DMS114 treated with DMSO at 0.1 percent for 48 hours (cell line): Measurements from ENCODE around the gene ZNF516.

ENCODE experiments used
- DNase-seq: peaks from one replicate; lab custom pipeline; 2025; ENCODE audit not compliant: unreplicated experiment; lab: John Stamatoyannopoulos, UW

The ZNF516 gene

DNA sequence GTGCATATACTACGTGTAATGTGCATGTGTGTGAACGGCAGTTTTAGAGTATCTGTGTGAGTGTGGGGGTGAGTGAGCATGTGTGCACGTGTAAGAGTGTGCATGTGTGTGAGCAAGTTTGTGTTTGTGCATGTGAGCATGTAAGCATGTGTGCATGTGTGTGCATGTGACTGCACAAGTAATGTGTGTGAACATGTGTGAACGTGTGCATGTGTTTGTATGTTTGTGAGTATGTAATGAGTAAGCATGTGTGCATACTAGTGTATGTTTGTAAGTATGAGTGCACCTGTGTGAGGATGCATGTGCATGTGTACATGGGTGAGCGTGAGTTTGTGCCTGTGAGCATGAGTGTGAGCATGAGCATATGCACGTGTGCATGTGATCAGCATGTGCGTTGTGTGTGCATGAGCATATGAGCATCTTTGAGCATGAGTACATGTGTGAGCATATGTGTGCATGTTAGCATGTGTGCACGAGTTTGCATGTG lies 90.7 kb downstream of the ZNF516 start:
- no peak for DNase-seq

DNA sequence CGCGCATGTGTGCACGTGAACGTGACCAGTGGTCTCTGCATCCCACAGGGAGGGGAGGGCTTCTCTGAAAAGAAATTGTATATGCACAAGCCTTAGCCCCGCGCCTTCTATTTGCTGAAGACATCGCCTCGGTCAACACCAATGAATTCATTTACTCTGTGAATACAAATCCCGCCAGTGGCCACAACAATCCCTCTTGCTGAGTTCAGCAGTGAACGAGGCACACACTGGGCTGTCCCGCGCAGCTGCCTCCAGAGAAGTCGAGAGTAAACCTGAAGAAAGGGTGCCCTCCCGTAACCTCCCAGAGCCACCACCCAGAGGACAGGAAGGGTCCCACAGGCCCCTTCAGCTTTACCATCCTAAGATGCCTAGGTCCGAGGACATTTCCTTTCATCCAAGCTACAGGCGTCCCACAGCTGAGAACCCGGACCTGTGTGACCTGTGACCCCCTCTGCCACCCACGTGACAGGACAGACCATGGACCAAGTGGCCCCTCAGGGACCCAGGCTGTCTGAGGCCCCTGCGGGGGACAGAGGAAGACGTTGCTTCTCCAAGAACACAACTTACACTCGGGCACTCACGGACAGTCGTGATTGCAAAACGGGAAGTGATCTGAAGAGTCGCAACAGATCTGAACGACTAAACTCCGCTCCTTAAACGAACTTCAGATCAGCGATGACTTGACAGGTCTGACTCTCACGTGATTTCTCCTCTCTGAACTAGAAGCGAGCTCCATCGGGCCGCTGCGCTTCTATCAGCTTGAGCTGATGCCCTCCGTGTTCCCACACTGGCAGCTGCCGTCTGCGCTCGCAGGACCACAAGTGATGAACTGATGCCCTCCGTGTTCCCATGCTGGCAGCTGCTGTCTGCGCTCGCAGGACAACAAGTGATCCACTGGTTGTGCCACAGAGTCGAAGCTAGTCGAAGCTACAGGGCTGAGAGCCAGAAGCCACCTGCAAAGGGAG lies 92.7 kb downstream of the ZNF516 start:
- DNase-seq, result no peak

- DNase-seq, result no peak
Observed at GRCh38 chr18:76401498-76401897, 93.5 kb downstream of the ZNF516 start.

DNA sequence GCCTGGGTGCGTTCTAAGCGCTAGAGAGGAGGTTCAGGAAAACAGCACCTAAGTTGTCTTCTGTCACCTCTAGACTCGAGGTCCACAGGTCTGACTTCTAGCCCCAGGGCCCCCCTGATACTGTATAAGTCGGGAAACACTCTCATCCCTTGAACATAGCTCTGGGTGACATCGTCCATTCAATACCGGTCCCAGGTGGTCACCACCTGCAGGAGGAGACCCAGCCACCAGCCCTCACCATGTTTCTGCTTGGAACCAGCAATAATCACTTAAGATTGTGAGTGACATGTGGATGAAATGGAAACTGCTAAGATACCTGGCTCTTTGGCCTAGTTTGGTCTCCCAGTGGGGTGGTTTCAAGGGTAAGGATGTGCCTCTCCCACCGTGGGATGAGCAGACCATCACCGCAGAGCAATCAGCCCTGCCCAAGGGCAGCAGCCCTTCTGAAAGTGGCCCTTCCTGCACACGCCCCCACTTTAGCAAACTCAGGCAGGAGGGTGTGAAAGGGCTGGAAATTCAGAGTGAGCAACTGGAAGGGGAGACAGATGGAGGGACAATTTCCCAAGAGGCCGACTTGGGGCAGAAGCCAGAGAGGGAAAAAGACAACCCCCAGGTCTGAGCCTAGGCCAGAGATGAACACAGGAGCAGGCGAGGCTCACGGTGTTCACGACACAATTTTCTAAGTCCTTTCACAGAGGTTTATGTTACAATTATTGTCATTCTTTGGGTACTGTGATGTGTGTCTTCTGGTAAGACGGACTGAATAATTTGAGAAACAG lies 95.2 kb downstream of the ZNF516 start:
- no peak for DNase-seq

DNA sequence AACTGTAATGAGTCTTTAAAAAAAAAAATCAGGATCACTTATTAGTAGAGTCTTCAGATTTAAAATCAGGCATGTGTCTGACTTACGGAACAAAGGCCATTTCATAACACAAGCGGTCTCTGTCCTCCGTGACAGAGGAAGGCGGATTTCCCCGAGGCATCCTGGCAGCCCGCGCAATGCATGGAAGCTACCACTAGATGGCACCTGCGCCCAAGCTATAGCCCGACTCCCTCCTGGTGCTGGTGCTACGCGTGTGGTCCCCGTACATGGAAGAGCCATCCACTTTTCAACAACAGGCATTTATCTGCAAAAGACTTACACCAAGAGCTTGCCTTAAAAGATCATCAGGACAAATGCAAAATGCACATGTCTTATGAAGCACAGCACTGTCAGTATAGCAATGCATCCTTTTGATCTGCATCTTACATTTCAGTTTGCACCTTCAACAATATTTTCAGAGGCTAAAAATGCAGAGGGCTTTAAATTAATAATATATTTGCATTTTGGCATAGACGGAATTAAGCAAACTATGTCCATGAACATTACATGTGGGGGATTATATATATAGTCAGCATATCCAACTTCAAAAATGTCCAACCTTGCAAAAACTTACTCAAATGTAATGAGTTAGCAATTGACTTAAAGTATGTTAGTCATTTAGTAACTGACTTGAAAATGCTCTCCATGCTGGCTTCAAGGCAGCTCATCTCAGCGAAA lies 96.0 kb downstream of the ZNF516 start:
- DNase-seq, result peak; percentile 35

DNA sequence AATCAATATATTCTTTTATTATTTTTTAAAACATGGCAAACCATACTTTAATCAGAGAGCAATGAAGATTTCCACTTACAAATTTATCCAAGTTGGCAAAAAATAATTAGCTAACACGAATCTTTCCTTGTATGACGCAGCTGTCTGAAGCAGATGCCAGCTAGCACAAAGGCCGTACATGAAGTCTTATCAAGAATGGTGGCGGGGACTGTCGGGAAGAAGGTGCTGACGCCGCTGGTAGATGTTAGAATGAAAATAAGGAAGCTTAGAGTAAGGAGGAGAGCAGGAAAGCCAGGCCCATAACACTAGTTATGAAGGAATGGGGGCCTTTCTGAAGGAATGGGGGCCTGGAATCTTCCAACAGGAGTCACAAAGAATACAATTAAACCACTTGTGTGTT lies 96.7 kb downstream of the ZNF516 start:
- DNase-seq, result no peak

DNA sequence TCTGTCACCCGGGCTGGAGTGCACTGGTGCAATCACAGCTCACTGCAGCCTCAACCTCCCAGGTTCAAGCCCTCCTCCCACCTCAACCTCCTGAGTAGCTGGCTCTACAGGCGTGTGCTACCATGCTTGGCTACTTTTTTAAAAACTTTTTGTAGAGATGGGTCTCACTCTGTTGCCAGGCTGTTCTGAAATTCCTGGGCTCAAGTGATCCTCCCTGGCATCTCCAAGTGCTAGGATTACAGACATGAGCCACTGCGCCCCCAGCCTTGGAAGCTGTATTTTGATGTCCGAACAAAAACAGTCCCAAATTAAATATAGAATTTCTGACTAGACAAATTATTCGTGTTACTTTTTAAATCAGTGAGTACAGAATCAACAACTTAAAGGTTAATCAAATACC lies 97.4 kb downstream of the ZNF516 start:
- no peak for DNase-seq

DNA sequence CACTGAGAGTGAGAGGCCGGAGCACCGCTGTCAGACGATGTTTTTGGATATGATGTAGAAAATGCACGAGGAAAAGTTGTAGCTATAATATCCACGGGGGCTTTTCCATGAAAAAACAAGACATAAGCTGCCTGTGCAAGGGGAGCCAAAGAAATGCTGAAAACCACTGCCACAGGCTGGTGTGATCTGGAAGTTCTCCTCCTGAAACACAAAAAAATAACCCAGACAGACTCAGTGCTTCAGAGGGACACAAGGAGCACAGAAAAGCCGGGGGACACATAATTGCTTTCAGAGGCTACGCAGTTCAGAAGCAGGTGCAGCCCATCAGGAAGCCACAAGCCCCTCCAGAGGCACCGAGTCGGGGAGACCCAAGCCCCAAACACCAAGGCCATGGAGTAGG lies 98.2 kb downstream of the ZNF516 start:
- DNase-seq, result no peak

- DNase-seq, result no peak
Observed at GRCh38 chr18:76395609-76396008, 99.4 kb downstream of the ZNF516 start.

GRCh38 chr18:76394780-76395476 lies 100.1 kb downstream of the ZNF516 start:
- no peak for DNase-seq

- DNase-seq, result no peak
Observed at GRCh38 chr18:76392349-76392748, 102.7 kb downstream of the ZNF516 start.

GRCh38 chr18:76391746-76392145 lies 103.3 kb downstream of the ZNF516 start:
- no peak for DNase-seq

DNA sequence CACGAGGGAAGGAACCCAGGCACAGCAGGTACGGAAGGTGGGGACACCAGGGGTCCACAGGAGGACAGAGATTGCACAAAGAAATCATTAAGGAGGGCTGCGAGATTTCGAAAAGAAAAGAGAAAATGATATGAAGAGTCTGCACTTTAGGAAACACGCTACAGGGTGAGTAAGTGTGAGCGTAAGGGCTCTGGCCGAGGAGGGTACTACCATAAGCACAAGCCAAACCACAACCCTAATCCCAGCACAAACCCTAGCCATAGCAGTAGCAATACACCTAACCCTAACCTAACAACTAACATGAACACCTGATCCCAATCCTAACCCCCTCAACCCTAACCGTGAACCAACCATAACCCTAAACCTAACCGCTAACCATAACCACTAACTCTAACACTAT lies 104.0 kb downstream of the ZNF516 start:
- DNase-seq, result no peak

- no peak for DNase-seq
Observed at GRCh38 chr18:76390452-76391035, 104.5 kb downstream of the ZNF516 start.

DNA sequence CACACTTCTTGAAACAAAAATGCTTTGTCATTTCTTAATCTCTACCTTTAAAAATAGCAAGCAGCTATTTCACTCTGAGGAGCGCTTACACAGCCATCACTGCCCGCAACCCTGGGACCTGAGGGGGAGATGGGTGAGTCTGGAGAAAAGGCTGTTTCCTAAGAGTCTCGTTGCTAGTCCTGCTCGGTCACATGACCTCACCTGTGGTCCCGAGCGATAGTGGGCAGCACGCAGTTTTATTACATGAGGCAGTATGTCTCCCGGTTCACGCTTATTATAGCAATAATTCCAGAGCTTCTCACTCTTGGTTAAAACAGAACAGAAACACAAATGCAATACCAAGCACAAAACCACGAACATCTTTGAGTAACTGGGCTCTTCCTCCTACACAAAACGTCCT lies 105.3 kb downstream of the ZNF516 start:
- no peak for DNase-seq

GRCh38 chr18:76388891-76389423 lies 106.1 kb downstream of the ZNF516 start:
- DNase-seq, result no peak

GRCh38 chr18:76388261-76388660 lies 106.8 kb downstream of the ZNF516 start:
- no peak for DNase-seq

DNA sequence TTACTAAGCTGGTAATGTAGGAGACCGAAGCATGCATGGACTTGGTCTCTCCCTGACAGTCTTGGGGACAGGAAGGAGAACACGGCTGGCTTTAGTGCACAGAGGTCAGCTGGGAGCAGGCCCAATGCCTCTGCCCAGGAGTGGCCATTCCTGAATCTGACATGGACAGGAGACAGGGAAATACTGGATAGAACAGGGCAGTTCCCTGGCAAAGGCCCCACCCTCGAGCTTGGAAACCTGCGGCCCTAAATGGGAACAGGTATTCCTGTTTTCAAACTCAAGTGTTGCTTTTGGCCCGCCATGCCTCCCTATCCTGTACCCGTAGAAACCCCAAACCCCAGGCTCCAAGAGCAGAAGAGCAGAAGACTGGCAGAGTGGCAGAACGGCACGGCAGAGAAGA lies 107.4 kb downstream of the ZNF516 start:
- DNase-seq, result no peak

DNA sequence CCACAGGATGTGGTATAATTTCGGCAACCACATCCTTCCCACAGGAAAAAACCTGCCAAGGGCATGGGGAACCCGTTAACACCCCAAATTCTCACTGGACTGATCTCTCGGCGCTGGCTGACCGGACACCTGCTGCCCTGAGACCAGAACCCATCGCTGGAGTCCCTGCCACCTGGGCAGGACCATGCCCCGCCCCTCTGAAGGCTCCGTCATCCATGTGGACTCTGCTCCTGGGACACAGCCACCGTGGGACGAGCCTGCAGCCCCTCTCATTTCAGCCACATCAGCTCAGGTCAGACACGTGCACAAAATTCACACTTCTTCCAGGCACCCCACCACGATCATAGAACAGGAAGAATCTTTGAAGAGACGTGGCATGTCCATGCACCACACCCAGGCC lies 108.2 kb downstream of the ZNF516 start:
- no peak for DNase-seq

GRCh38 chr18:76386071-76386470 lies 109.0 kb downstream of the ZNF516 start:
- DNase-seq, result no peak
